ENCODE measurements around the gene ROS1.
"Not testable (repeated sequence)": the region's sequence is repeated elsewhere in the genome, so short reads cannot be mapped to it uniquely, and the experiment has no call there.

The ROS1 gene

DNA sequence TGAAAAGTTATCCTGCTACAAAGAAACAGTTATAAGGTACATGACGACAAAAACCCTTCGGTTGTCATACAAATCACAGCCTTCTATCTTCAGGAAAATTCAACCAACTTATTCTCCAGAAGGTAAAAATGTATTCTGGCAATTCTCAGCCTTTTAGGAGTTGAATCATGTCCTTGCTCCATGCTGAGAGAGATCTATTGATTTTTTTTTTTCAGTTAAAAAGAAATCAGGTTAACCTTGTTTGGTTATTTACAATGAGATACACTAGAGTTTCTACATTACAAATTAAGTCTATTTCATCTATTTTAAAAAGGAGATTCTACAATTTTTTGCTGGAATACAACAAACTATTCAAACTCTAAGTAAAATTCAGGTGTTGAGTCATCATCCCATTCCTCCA, 45.4 kb downstream of the ROS1 start:
- DNase-seq (ENCODE audit: low read depth in 2 of 2): no peak

DNA sequence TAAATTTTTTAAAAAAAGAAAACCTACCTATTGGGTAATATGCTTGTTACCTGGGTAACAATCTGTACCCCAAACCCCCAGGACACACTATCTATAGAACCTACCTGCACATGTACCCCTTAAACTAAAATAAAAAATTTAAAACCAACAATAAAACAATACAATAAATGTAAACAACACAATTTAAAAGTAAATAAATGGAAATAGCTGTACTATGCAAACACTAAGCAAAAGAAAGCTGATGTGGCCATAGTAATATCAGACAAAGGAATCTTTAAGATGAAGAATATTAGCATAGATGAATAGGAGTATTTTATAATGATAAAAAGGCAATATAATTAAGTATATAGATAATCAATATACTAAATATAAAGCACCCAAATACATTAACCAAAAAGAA, 50.3 kb downstream of the ROS1 start:
- no peak for DNase-seq (ENCODE audit: low read depth in 2 of 2)

DNA sequence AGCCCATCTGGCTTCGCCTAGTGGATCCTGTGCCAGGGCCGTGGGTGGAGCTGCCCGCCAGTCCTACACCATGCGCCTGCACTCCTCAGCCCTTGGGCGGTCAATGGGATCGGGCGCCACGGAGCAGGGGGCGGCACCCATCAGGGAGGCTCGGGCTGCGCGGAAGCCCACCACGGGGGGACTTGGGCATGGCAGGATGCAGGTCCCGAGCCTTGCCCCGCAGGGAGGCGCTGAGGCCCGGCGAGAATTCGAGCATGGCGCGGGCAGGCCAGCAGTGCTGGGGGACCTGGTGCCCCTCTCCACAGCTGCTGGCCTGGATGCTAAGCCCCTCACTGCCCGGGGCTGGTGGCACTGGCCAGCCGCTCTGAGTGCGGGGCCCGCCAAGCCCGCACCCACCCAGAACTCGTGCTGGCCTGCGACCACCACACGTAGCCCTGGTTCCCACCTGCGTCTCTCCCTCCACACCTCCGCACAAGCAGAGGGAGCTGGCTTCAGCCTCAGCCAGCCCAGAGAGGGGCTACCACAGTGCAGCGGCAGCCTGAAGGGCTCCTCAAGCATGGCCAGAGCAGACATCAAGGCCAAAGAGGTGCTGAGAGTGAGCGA, 52.4 kb downstream of the ROS1 start:
- DNase-seq (ENCODE audit: low read depth in 2 of 2): no peak

DNA sequence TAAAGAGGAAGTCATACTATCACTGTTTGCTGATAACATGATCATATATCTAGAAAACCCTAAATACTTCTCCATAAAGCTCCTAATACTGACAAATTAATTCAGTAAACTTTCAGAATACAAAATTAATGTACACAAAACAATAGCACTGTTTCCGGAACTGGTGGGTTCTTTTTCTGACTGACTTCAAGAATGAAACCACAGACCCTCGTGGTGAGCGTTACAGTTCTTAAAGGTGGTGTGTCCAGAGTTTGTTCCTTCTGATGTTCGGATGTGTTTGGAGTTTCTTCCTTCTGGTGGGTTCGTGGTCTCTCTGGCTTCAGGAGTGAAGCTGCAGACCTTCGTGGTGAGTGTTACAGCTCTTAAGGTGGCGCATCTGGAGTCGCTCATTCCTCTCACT, 53.5 kb downstream of the ROS1 start:
- not testable (repeated sequence) for DNase-seq (ENCODE audit: low read depth in 2 of 2)

- DNase-seq (ENCODE audit: low read depth in 2 of 2): no peak
These were observed 54.2 kb downstream of the ROS1 start for GRCh38 chr6:117371492-117371891.

DNA sequence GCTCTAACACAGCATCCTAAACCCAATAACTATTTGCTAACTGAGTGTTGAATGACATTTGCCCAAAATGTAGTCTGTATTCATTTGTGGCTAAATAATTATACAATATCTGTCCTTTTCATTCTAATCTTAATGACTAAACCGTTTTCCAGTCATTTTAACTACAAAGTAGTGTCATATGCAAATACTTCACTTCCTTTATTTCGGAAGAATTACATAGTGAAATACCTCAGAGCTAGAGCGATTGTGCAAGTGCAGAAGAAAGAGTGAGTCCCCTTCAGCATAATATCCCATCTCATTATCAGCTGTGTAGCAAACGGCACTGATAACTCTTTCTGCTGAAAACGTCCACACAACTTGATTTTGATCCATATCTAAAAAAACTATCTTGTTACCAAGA, 66.2 kb downstream of the ROS1 start:
- no peak for DNase-seq (ENCODE audit: low read depth in 2 of 2)

GRCh38 chr6:117354671-117355070, 71.1 kb downstream of the ROS1 start:
- DNase-seq (ENCODE audit: low read depth in 2 of 2): no peak

GRCh38 chr6:117352466-117353081, 73.2 kb downstream of the ROS1 start:
- DNase-seq (ENCODE audit: low read depth in 2 of 2): no peak

GRCh38 chr6:117351521-117351920, 74.2 kb downstream of the ROS1 start:
- DNase-seq (ENCODE audit: low read depth in 2 of 2): no peak

- DNase-seq (ENCODE audit: low read depth in 2 of 2): no peak
These were observed 79.4 kb downstream of the ROS1 start for GRCh38 chr6:117346142-117346930.

DNA sequence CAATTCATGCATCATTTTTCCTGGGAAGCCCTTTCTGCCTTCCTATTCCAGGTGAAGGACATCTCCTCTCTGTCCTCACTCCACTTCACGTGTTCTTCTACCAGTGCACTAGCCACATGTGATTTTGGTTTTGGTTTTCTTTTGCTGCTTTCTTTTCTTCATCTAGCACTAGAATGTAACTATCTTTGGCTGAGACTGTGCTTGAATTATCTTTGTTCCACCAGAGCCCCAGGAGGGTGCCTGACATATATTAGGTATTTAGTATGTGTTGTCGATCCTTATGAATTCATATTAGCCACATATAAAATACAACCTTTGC, 80.5 kb downstream of the ROS1 start:
- no peak for DNase-seq (ENCODE audit: low read depth in 2 of 2)

- DNase-seq (ENCODE audit: low read depth in 2 of 2): no peak
These were observed 81.1 kb downstream of the ROS1 start for GRCh38 chr6:117344444-117345291.

DNA sequence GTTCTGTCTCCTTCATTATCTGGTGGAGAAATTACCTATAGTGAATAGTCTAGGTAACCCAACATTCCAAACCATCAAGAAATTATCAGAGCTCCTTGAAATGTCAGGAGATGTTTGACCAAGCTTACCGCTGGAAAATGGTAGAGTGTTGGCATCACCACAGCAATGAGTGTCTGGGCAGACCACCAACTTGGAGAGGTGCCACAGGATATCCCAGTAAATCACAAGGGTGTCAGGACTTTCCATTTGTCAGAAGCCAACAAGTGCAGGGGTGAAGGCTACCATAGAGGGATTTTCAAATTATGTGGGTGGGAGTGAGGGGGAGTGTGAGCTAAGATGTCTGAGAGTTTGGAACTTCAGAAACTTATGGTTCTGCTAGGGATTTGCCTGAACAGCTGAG, 87.2 kb downstream of the ROS1 start:
- no peak for DNase-seq (ENCODE audit: low read depth in 2 of 2)

GRCh38 chr6:117329926-117330325, 95.8 kb downstream of the ROS1 start:
- no peak for DNase-seq (ENCODE audit: low read depth in 2 of 2)

DNA sequence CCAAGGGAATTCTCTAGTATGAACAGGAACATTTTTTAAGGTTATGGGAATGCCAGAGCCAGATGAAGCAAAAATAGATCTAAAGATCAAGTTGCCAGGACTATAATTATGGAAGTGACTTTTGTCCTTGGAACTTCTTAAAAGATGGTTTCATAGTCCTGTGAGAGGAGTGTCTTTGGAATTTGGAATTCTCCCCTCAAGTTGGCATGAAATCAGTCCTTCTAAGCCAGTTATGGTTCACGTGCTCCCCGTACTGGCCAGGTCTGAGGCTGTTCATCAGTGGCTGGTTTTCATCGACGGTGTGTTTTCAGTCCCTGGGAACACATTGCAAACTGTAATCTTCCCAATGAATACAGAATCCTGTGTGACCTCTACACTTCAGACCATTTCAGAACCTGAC, 97.2 kb downstream of the ROS1 start:
- no peak for DNase-seq (ENCODE audit: low read depth in 2 of 2)

- DNase-seq (ENCODE audit: low read depth in 2 of 2): no peak
These were observed 97.7 kb downstream of the ROS1 start for GRCh38 chr6:117328005-117328389.

DNA sequence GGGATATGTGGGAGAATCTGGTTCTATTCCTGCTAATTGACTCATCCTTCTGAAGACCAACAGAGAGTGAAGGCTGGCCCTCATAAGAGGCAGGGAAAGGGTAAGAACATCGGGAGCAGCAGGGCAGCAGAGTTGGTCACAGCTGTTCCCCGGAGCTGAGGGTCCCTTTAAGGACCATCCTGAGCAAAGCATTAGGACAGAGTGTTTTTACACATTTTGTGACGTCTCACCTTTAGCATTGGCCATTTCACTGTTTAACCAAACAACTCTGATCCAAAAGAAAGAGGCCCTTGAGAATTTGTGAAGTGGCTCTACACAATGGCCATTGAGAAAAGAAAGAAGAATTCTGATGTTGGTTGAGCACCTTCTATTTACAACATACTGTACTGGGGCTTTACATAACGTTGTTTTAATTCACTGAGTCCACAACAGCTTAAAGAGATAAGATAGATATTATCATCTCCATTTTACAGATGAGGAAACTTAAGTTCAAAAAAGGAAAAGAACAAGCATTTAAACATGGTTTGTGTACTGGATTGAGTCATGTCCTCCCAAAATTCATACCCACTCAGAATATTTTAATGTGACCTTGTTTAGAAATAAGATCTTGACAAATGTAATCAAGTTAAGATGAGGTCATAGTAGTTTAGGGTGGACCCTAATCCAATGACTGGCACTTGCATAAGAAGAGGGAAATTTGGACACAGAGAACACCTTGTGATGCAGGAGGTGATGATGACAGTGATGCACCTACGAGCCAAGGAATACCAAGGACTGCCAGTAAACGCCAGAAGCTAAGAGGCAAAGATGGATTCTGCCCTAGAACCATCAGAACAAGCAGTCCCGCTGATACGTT, 98.4 kb downstream of the ROS1 start:
- DNase-seq (ENCODE audit: low read depth in 2 of 2): no peak

GRCh38 chr6:117326396-117326795, 99.3 kb downstream of the ROS1 start:
- DNase-seq (ENCODE audit: low read depth in 2 of 2): no peak

DNA sequence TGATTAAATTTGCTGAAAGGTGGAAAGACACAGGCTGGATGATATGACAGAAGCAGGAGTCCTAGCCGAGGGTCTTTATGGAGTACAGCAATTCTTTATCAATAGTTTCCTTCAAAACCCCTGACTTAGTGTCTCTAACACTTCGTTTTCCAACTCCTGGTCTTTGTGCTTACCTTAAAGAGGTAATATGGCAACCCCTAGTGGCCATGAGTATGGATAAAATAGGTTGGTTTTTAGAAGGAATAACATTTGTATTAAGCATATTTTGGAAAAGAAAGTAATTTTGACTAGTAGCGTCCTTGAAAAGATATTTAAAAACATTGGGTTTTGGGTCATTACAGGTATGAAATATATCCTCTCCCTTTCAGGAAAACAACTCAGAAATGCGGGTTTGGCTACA, 108.5 kb downstream of the ROS1 start:
- DNase-seq (ENCODE audit: low read depth in 2 of 2): no peak

- DNase-seq (ENCODE audit: low read depth in 2 of 2): no peak
These were observed 114.0 kb downstream of the ROS1 start for GRCh38 chr6:117311726-117312125.

GRCh38 chr6:117311310-117311709, 114.4 kb downstream of the ROS1 start:
- DNase-seq (ENCODE audit: low read depth in 2 of 2): no peak

GRCh38 chr6:117309611-117310010, 116.1 kb downstream of the ROS1 start:
- DNase-seq (ENCODE audit: low read depth in 2 of 2): no peak

Measured in stimulated activated CD4-positive, alpha-beta T cell treated with anti-CD3 and anti-CD28 coated beads, Interleukin-1b, Interleukin-23, amount 100 ng/mL, for 4 hours (primary cell).